Heart left ventricle (tissue), 13 donors: Measurements from ENCODE around the gene MSI2.

Experiments
- POLR2A ChIP-seq, 2 donors: fragments of 450-650 bp; IDR thresholded peaks; one replicate each; pipeline ENCODE4 v1.6.1; 2017; ENCODE audit warnings: antibody characterized with exemption in 2 of 2, mild to moderate bottlenecking in 2 of 2, moderate library complexity in 2 of 2
- TF ChIP-seq, protein P1 (sequence below), 12 donors: fragments of 200-600 bp; sonication (generic) in 4 of 12; IDR thresholded peaks; one replicate each; pipeline versions ENCODE4 v1.5.0 to v1.8.0; 2018 to 2022; ENCODE audit warnings: antibody characterized with exemption in 12 of 12, mild to moderate bottlenecking in 5 of 12
- donor health status: ischemic (EF 13 %, LVEDD 7.1; RV severe dilation, severe dysfunction).
- donor health status: DM: no; HTN: yes; CAD: no.
- donor health status: DM: no; HTN: no; CAD: no.
- donor health status: ischemic (EF 25% LVEDD 6.9; RV normal size, moderate dysfunction).
- donor health status: ischemic (EF 25% LVEDD 5.7; RV mildly dilated, moderate dysfunction).
- donor health status: ischemic (EF 35%, LVEDD 5.7; RV mildly dilated, moderate dysfunction).
- donor health status: nonischemic (EF 11% LVEDD 7.7; RV severe dilation, severe dysfunction).
- donor health status: DM: yes; HTN: yes; CAD: no.
- donor health status: PGD.
- donor health status: ischemic (EF 29% LVEDD 5.4; RV normal size, mild dysfunction).
- donor health status: nonischemic (EF 23%, LVEDD 6.1; RV moderate dilation, normal function).

GRCh38 chr17:57448759-57449283, 192.5 kb downstream of the MSI2 start:
- TF ChIP-seq, protein P1, sequence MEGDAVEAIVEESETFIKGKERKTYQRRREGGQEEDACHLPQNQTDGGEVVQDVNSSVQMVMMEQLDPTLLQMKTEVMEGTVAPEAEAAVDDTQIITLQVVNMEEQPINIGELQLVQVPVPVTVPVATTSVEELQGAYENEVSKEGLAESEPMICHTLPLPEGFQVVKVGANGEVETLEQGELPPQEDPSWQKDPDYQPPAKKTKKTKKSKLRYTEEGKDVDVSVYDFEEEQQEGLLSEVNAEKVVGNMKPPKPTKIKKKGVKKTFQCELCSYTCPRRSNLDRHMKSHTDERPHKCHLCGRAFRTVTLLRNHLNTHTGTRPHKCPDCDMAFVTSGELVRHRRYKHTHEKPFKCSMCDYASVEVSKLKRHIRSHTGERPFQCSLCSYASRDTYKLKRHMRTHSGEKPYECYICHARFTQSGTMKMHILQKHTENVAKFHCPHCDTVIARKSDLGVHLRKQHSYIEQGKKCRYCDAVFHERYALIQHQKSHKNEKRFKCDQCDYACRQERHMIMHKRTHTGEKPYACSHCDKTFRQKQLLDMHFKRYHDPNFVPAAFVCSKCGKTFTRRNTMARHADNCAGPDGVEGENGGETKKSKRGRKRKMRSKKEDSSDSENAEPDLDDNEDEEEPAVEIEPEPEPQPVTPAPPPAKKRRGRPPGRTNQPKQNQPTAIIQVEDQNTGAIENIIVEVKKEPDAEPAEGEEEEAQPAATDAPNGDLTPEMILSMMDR (IDR thresholded peaks at IDR 0.05) = no peak
- no peak for TF ChIP-seq POLR2A (IDR thresholded peaks at IDR 0.05)
